ENCODE data around the gene CYP39A1. TPM values are rescaled to one million over a fixed set of nuclear protein-coding genes. Genes with fewer than 3 reads are reported as not detected.

CYP39A1 gene
- total and polyA plus RNA-seq, 2 donors (not counting 1 experiment from before 2014, with no cell fraction given) = 0.49 to 3.8 TPM

DNA sequence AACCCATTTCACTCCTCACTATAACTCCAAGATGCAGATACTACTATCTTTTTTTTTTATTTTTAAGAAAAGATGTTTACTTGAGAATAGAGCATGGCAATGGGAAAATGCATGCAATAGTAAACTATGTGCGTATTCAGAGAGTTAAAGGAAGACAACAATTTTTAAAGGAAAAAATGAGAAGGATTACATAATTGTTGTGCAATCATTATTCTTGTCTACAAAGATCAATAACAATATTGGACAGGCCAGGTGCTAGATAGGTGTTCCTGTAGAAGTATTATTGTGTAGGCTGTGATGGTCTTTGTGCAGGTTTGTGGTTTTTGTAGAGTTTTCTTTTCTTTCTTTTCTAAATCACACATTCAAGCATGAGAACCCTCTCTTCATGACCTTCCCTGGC lies 20.6 kb downstream of the CYP39A1 start:
- H3K9me3 ChIP-seq (ENCODE audit: control insufficient read depth, insufficient read depth, low read depth, low read length) = no peaks in the 10 kb centered on the region
- H3K79me2 ChIP-seq (ENCODE audit: control insufficient read depth, insufficient read depth, low read length) = no peaks in the 10 kb centered on the region
- no peak overlapping the region for H3K9ac ChIP-seq (ENCODE audit: insufficient read depth, low read length)
- H2AFZ ChIP-seq (ENCODE audit: low read length) = no peak overlapping the region
- H3K4me3 ChIP-seq (replicated peaks in 1 of 4; ENCODE audit: control extremely low read depth in 1 of 4, insufficient read depth in 1 of 4, low read depth in 3 of 4, low read length in 4 of 4) = no peak overlapping the region
- H3K27ac ChIP-seq (ENCODE audit: insufficient read depth, low read length) = no peak overlapping the region
- no peaks in the 10 kb centered on the region for H3K4me1 ChIP-seq (ENCODE audit: control insufficient read depth, extremely low read depth, insufficient read depth, low read length)
- no peaks in the 10 kb centered on the region for H3K27me3 ChIP-seq (ENCODE audit: control insufficient read depth, insufficient read depth, low read length)
- no peaks in the 10 kb centered on the region for H4K20me1 ChIP-seq (ENCODE audit: control insufficient read depth, extremely low read depth, insufficient read depth, low read length)
- no peak overlapping the region for H3K4me2 ChIP-seq (ENCODE audit: extremely low read depth, insufficient read depth, low read length)
- H3K36me3 ChIP-seq (ENCODE audit: control insufficient read depth, insufficient read depth, low read length) = no peaks in the 10 kb centered on the region
- TF ChIP-seq, protein P1, sequence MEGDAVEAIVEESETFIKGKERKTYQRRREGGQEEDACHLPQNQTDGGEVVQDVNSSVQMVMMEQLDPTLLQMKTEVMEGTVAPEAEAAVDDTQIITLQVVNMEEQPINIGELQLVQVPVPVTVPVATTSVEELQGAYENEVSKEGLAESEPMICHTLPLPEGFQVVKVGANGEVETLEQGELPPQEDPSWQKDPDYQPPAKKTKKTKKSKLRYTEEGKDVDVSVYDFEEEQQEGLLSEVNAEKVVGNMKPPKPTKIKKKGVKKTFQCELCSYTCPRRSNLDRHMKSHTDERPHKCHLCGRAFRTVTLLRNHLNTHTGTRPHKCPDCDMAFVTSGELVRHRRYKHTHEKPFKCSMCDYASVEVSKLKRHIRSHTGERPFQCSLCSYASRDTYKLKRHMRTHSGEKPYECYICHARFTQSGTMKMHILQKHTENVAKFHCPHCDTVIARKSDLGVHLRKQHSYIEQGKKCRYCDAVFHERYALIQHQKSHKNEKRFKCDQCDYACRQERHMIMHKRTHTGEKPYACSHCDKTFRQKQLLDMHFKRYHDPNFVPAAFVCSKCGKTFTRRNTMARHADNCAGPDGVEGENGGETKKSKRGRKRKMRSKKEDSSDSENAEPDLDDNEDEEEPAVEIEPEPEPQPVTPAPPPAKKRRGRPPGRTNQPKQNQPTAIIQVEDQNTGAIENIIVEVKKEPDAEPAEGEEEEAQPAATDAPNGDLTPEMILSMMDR (conservative IDR thresholded peaks at IDR 0.05 in 1 of 2, IDR thresholded peaks at IDR 0.05 in 1 of 2; ENCODE audit: low read depth in 1 of 2, low read length in 2 of 2) = no peak
- TF ChIP-seq EZH2 (IDR thresholded peaks at IDR 0.05; ENCODE audit: low read length, missing control alignments) = no peak
- DNase-seq (ENCODE audit: low read depth in 2 of 2) = no peak

DNA sequence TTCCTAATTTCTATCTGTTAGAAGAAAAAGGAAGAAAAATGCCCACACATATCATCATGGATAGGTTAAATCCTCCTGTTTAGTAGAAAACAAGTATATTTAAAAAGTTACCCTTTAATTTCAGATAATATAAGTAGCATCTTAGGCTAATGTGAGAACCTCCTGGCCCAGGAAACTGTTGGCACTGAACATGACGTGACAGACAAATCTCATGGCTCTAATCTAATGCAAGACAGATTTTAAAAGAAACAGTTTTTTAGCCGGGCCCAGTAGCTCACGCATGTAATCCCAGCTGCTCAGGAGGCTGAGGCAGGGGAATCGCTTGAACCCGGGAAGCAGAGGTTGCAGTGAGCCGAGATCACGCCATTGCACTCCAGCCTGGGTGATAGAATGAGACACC lies 22.9 kb downstream of the CYP39A1 start:
- Histone ChIP-seq H3K9ac (ENCODE audit: insufficient read depth, low read length) (no peak overlapping the region), H3K4me3 (replicated peaks in 1 of 4; ENCODE audit: control extremely low read depth in 1 of 4, insufficient read depth in 1 of 4, low read depth in 3 of 4, low read length in 4 of 4) (no peak overlapping the region), H3K79me2 (ENCODE audit: control insufficient read depth, insufficient read depth, low read length) (no peaks in the 10 kb centered on the region), H3K27me3 (ENCODE audit: control insufficient read depth, insufficient read depth, low read length) (no peaks in the 10 kb centered on the region), H3K27ac (ENCODE audit: insufficient read depth, low read length) (no peak overlapping the region), H4K20me1 (ENCODE audit: control insufficient read depth, extremely low read depth, insufficient read depth, low read length) (no peaks in the 10 kb centered on the region), H3K4me2 (ENCODE audit: extremely low read depth, insufficient read depth, low read length) (no peak overlapping the region), H2AFZ (ENCODE audit: low read length) (no peak overlapping the region), H3K4me1 (ENCODE audit: control insufficient read depth, extremely low read depth, insufficient read depth, low read length) (no peaks in the 10 kb centered on the region), H3K9me3 (ENCODE audit: control insufficient read depth, insufficient read depth, low read depth, low read length) (no peaks in the 10 kb centered on the region), H3K36me3 (ENCODE audit: control insufficient read depth, insufficient read depth, low read length) (no peaks in the 10 kb centered on the region)
- DNase-seq (ENCODE audit: low read depth in 2 of 2) = no peak
- TF ChIP-seq, protein P1 (conservative IDR thresholded peaks at IDR 0.05 in 1 of 2, IDR thresholded peaks at IDR 0.05 in 1 of 2; ENCODE audit: low read depth in 1 of 2, low read length in 2 of 2) = no peak

DNA sequence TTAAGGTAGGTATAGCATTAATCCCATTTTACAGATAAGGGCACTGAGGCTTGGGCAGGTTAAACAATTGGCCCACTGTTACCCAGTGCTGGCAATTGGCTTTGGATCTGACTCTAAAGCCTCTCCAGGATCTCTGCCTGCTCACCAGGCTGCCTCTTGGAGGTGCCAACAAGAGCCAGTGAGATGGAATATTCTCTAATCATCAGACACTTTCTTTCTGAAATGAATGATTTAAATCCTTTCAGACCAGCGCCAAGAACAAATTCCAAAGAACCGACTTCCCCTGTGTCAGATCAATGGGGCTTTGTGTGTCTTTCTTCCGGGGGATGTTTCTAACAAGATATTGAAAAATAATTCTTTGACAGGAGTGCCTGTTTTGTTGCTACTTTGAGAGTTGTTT lies 23.6 kb downstream of the CYP39A1 start:
- H3K4me2 ChIP-seq (ENCODE audit: extremely low read depth, insufficient read depth, low read length) = no peak overlapping the region
- H3K9me3 ChIP-seq (ENCODE audit: control insufficient read depth, insufficient read depth, low read depth, low read length) = no peaks in the 10 kb centered on the region
- no peak overlapping the region for H3K9ac ChIP-seq (ENCODE audit: insufficient read depth, low read length)
- H3K4me3 ChIP-seq (replicated peaks in 1 of 4; ENCODE audit: control extremely low read depth in 1 of 4, insufficient read depth in 1 of 4, low read depth in 3 of 4, low read length in 4 of 4) = no peak overlapping the region
- no peaks in the 10 kb centered on the region for H3K4me1 ChIP-seq (ENCODE audit: control insufficient read depth, extremely low read depth, insufficient read depth, low read length)
- no peak for TF ChIP-seq EZH2 (IDR thresholded peaks at IDR 0.05; ENCODE audit: low read length, missing control alignments)
- H4K20me1 ChIP-seq (ENCODE audit: control insufficient read depth, extremely low read depth, insufficient read depth, low read length) = no peaks in the 10 kb centered on the region
- no peak overlapping the region for H3K27ac ChIP-seq (ENCODE audit: insufficient read depth, low read length)
- DNase-seq (ENCODE audit: low read depth in 2 of 2) = no peak
- no peaks in the 10 kb centered on the region for H3K36me3 ChIP-seq (ENCODE audit: control insufficient read depth, insufficient read depth, low read length)
- no peaks in the 10 kb centered on the region for H3K79me2 ChIP-seq (ENCODE audit: control insufficient read depth, insufficient read depth, low read length)
- H3K27me3 ChIP-seq (ENCODE audit: control insufficient read depth, insufficient read depth, low read length) = no peaks in the 10 kb centered on the region
- no peak overlapping the region for H2AFZ ChIP-seq (ENCODE audit: low read length)

All from fibroblast of lung (primary cell).